Measurements from ENCODE around the gene PLEKHG4B. TPM values are rescaled to one million over a fixed set of nuclear protein-coding genes. Genes with fewer than 3 reads are reported as not detected.
"Not testable (repeated sequence)": the region's sequence is repeated elsewhere in the genome, so short reads cannot be mapped to it uniquely, and the experiment has no call there.

The PLEKHG4B gene
- total RNA-seq, 2 experiments from 2014 or later = not detected

- POLR2A ChIA-PET = interaction anchor here (1.6 kb wide), 1 partner anchor 8 kb away, joined by 4 read pairs; no protein-coding TSS in a partner anchor
- Mint-ChIP-seq H3K9me3 (no peaks in the 10 kb centered on the region), H3K36me3 (ENCODE audit: low read depth) (no peaks in the 10 kb centered on the region), H3K4me3 (no peak overlapping the region), H3K4me1 (ENCODE audit: low read depth) (peaks cover 7% of the 10 kb centered on the region), H3K27ac (no peak overlapping the region), H3K27me3 (no peaks in the 10 kb centered on the region)
- CTCF ChIA-PET = no interaction called here
- intact Hi-C loops (cut with micrococcal nuclease) = no loop called here
- no peak for TF ChIP-seq CTCF (IDR thresholded peaks at IDR 0.05)
- DNase-seq (no peak), ATAC-seq (no peak)
Observed at GRCh38 chr5:194603-195209, 102.7 kb downstream of the PLEKHG4B start.

- no peak for TF ChIP-seq CTCF (IDR thresholded peaks at IDR 0.05)
- POLR2A ChIA-PET = interaction anchor here (1.6 kb wide), 1 partner anchor 9 kb away, joined by 4 read pairs; no protein-coding TSS in a partner anchor
- CTCF ChIA-PET = no interaction called here
Observed at GRCh38 chr5:195401-196160, 103.6 kb downstream of the PLEKHG4B start.

GRCh38 chr5:196350-196749, 104.4 kb downstream of the PLEKHG4B start:
- Mint-ChIP-seq H3K4me3 (no peak overlapping the region), H3K27ac (no peak overlapping the region), H3K36me3 (ENCODE audit: low read depth) (no peaks in the 10 kb centered on the region), H3K27me3 (no peaks in the 10 kb centered on the region), H3K9me3 (no peaks in the 10 kb centered on the region), H3K4me1 (ENCODE audit: low read depth) (peaks cover 2% of the 10 kb centered on the region)
- no peak for TF ChIP-seq CTCF (IDR thresholded peaks at IDR 0.05)
- intact Hi-C loops (cut with micrococcal nuclease) = no loop called here
- POLR2A ChIA-PET = interaction anchor here (1.6 kb wide), 1 partner anchor 10 kb away, joined by 4 read pairs; no protein-coding TSS in a partner anchor
- ATAC-seq = no peak
- CTCF ChIA-PET = no interaction called here
- no peak for DNase-seq

More at GRCh38 chr5:195401-196160, 103.6 kb downstream of the PLEKHG4B start:
- Mint-ChIP-seq H3K27ac (no peak overlapping the region), H3K9me3 (no peaks in the 10 kb centered on the region), H3K27me3 (no peaks in the 10 kb centered on the region), H3K36me3 (ENCODE audit: low read depth) (no peaks in the 10 kb centered on the region), H3K4me3 (no peak overlapping the region), H3K4me1 (ENCODE audit: low read depth) (peaks cover 2% of the 10 kb centered on the region)
- DNase-seq (peak; percentile 26), ATAC-seq (no peak)
- intact Hi-C loops (cut with micrococcal nuclease) = no loop called here

GRCh38 chr5:197031-197430, 105.1 kb downstream of the PLEKHG4B start:
- POLR2A ChIA-PET; H3K27ac Mint-ChIP-seq; CTCF ChIA-PET; ATAC-seq; intact Hi-C loops (cut with micrococcal nuclease); DNase-seq; H3K36me3 Mint-ChIP-seq (ENCODE audit: low read depth); H3K27me3 Mint-ChIP-seq; H3K4me1 Mint-ChIP-seq (ENCODE audit: low read depth); H3K9me3 Mint-ChIP-seq; H3K4me3 Mint-ChIP-seq: not testable (repeated sequence)

- TF ChIP-seq CTCF (IDR thresholded peaks at IDR 0.05) = no peak
Observed at GRCh38 chr5:197892-198489, 106.0 kb downstream of the PLEKHG4B start.

More at GRCh38 chr5:197892-198489, 106.0 kb downstream of the PLEKHG4B start:
- Mint-ChIP-seq H3K36me3 (ENCODE audit: low read depth) (peaks cover 3% of the 10 kb centered on the region), H3K9me3 (no peaks in the 10 kb centered on the region), H3K4me3 (no peak overlapping the region), H3K27ac (no peak overlapping the region), H3K27me3 (no peaks in the 10 kb centered on the region), H3K4me1 (ENCODE audit: low read depth) (peaks cover 2% of the 10 kb centered on the region)
- intact Hi-C loops (cut with micrococcal nuclease) = no loop called here
- ATAC-seq = no peak
- ChIA-PET CTCF (no interaction called here), POLR2A (no interaction called here)
- no peak for DNase-seq

Data from activated CD8-positive, alpha-beta T cell treated with anti-CD3 and anti-CD28 coated beads for 36 hours (primary cell).